Measurements from ENCODE around the gene SAPCD2.

The SAPCD2 gene

DNA sequence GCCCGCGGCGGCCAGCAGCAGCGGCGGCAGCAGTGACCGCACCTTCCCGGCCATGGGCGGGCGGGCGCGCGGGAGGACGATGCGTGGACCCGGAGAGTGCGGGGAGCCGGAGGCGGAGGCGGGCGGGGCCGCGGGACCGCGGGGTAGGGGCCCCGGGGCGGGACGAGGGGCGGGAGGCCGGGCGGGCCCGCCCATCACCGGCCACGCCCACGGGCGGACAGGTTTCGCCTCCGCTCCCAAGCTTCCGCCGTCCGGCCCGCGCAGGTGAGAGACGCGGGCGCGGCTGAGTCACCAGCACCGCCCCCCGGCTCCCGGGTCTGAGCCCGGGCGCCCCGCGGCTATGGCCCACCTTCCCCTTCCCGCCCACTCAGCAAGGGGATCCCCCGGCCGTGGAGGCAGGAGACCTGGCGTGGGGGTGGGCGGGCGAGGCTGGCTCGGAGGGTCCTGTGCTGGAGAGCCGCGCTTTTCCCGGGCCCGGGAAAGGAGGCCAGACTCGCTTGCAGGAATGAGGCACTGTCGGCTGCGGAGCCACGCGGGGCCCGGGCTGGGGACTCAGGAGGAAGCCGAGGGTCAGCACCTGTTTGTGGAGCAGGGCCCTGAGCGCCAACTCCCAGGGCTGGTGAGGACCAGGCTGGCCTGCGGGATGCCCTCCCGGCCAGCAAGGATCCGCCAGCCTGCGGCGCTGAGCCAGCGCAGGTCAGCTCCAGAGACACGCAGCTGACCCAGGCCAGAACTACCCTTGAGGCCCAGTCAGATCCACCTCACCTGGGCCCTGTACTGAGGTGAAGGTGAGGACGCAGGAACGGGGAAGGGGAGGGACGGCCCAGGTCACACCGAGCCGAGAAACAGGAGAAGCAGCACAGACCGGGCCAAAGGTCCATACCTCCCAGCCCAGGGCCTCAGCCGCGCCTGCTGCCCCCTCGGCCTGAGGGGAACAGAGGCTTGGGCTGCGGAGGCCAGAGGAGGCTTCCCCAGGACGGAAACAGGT lies 16.1 kb downstream of the SAPCD2 start, which contains the start of gene ENTPD2 (continued):
- TF ChIP-seq, protein P1, sequence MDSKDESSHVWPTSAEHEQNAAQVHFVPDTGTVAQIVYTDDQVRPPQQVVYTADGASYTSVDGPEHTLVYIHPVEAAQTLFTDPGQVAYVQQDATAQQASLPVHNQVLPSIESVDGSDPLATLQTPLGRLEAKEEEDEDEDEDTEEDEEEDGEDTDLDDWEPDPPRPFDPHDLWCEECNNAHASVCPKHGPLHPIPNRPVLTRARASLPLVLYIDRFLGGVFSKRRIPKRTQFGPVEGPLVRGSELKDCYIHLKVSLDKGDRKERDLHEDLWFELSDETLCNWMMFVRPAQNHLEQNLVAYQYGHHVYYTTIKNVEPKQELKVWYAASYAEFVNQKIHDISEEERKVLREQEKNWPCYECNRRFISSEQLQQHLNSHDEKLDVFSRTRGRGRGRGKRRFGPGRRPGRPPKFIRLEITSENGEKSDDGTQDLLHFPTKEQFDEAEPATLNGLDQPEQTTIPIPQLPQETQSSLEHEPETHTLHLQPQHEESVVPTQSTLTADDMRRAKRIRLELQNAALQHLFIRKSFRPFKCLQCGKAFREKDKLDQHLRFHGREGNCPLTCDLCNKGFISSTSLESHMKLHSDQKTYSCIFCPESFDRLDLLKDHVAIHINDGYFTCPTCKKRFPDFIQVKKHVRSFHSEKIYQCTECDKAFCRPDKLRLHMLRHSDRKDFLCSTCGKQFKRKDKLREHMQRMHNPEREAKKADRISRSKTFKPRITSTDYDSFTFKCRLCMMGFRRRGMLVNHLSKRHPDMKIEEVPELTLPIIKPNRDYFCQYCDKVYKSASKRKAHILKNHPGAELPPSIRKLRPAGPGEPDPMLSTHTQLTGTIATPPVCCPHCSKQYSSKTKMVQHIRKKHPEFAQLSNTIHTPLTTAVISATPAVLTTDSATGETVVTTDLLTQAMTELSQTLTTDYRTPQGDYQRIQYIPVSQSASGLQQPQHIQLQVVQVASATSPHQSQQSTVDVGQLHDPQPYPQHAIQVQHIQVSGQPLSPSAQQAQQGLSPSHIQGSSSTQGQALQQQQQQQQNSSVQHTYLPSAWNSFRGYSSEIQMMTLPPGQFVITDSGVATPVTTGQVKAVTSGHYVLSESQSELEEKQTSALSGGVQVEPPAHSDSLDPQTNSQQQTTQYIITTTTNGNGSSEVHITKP (tag by site-specific recombination; IDR thresholded peaks at IDR 0.05): no peak
- TF ChIP-seq SP7 (tag by site-specific recombination; IDR thresholded peaks at IDR 0.05) (peak; percentile 56), GFI1B (tag by site-specific recombination; IDR thresholded peaks at IDR 0.05) (no peak), ZNF19 (tag by site-specific recombination; IDR thresholded peaks at IDR 0.05; ENCODE audit: low read depth) (no peak), ZFP3 (tag by site-specific recombination; IDR thresholded peaks at IDR 0.05; ENCODE audit: low read depth) (no peak), YY2 (tag by site-specific recombination; IDR thresholded peaks at IDR 0.05) (no peak), TCF7L2 (IDR thresholded peaks at IDR 0.05; ENCODE audit: borderline replicate concordance, low read depth, low read length) (no peak), ZNF473 (tag by site-specific recombination; IDR thresholded peaks at IDR 0.05) (no peak), ZNF394 (tag by site-specific recombination; IDR thresholded peaks at IDR 0.05; ENCODE audit: borderline replicate concordance) (no peak), ZNF266 (tag by site-specific recombination; IDR thresholded peaks at IDR 0.05; ENCODE audit: low read depth) (no peak), ZNF221 (tag by site-specific recombination; IDR thresholded peaks at IDR 0.05; ENCODE audit: borderline replicate concordance) (no peak), ZBTB1 (tag by site-specific recombination; IDR thresholded peaks at IDR 0.05) (no peak), YY1 (tag by site-specific recombination; IDR thresholded peaks at IDR 0.05) (no peak), SP2 (tag by site-specific recombination; IDR thresholded peaks at IDR 0.05) (peak; percentile 57), MZF1 (tag by site-specific recombination; IDR thresholded peaks at IDR 0.05; ENCODE audit: borderline replicate concordance) (no peak), ZNF585B (tag by site-specific recombination; IDR thresholded peaks at IDR 0.05) (no peak), SP3 (tag by site-specific recombination; IDR thresholded peaks at IDR 0.05) (peak; percentile 63), EGR2 (tag by site-specific recombination; IDR thresholded peaks at IDR 0.05; ENCODE audit: low read depth) (peak; percentile 82), ZNF600 (tag by site-specific recombination; IDR thresholded peaks at IDR 0.05) (peak; percentile 42), ZNF521 (tag by site-specific recombination; IDR thresholded peaks at IDR 0.05) (no peak), ZFP37 (tag by site-specific recombination; IDR thresholded peaks at IDR 0.05) (no peak)
- TF ChIP-seq, protein P2, sequence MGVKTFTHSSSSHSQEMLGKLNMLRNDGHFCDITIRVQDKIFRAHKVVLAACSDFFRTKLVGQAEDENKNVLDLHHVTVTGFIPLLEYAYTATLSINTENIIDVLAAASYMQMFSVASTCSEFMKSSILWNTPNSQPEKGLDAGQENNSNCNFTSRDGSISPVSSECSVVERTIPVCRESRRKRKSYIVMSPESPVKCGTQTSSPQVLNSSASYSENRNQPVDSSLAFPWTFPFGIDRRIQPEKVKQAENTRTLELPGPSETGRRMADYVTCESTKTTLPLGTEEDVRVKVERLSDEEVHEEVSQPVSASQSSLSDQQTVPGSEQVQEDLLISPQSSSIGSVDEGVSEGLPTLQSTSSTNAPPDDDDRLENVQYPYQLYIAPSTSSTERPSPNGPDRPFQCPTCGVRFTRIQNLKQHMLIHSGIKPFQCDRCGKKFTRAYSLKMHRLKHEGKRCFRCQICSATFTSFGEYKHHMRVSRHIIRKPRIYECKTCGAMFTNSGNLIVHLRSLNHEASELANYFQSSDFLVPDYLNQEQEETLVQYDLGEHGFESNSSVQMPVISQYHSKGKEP (tag by site-specific recombination; IDR thresholded peaks at IDR 0.05): no peak
- TF ChIP-seq, protein P3, sequence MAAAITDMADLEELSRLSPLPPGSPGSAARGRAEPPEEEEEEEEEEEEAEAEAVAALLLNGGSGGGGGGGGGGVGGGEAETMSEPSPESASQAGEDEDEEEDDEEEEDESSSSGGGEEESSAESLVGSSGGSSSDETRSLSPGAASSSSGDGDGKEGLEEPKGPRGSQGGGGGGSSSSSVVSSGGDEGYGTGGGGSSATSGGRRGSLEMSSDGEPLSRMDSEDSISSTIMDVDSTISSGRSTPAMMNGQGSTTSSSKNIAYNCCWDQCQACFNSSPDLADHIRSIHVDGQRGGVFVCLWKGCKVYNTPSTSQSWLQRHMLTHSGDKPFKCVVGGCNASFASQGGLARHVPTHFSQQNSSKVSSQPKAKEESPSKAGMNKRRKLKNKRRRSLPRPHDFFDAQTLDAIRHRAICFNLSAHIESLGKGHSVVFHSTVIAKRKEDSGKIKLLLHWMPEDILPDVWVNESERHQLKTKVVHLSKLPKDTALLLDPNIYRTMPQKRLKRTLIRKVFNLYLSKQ (tag by site-specific recombination; IDR thresholded peaks at IDR 0.05; ENCODE audit: borderline replicate concordance): no peak
- TF ChIP-seq, protein P4, sequence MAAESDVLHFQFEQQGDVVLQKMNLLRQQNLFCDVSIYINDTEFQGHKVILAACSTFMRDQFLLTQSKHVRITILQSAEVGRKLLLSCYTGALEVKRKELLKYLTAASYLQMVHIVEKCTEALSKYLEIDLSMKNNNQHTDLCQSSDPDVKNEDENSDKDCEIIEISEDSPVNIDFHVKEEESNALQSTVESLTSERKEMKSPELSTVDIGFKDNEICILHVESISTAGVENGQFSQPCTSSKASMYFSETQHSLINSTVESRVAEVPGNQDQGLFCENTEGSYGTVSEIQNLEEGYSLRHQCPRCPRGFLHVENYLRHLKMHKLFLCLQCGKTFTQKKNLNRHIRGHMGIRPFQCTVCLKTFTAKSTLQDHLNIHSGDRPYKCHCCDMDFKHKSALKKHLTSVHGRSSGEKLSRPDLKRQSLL (tag by site-specific recombination; IDR thresholded peaks at IDR 0.05): no peak
- TF ChIP-seq, protein P5, sequence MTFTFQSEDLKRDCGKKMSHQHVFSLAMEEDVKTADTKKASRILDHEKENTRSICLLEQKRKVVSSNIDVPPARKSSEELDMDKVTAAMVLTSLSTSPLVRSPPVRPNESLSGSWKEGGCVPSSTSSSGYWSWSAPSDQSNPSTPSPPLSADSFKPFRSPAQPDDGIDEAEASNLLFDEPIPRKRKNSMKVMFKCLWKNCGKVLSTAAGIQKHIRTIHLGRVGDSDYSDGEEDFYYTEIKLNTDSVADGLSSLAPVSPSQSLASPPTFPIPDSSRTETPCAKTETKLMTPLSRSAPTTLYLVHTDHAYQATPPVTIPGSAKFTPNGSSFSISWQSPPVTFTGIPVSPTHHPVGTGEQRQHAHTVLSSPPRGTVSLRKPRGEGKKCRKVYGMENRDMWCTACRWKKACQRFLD (tag by site-specific recombination; IDR thresholded peaks at IDR 0.05): no peak
